Stimulated activated CD8-positive, alpha-beta memory T cell treated with anti-CD3 and anti-CD28 coated beads, Interleukin-15, amount 100 ng/mL, for 24 hours (primary cell): ENCODE measurements around the gene TCIRG1.

Source experiments
- DNase-seq: peaks from one replicate; pipeline ENCODE4 v3.0.0-alpha.2; 2020; ENCODE audit warnings: low read depth

TCIRG1 gene

GRCh38 chr11:68036717-68037239 lies 2.0 kb upstream of the TCIRG1 start:
- no peak for DNase-seq

- DNase-seq: no peak
These were observed 1.2 kb upstream of the TCIRG1 start for GRCh38 chr11:68037411-68038225.

GRCh38 chr11:68038226-68038717 lies 553 bp upstream of the TCIRG1 start:
- DNase-seq: no peak

GRCh38 chr11:68039526-68040086 lies 781 bp downstream of the TCIRG1 start:
- DNase-seq: no peak

DNA sequence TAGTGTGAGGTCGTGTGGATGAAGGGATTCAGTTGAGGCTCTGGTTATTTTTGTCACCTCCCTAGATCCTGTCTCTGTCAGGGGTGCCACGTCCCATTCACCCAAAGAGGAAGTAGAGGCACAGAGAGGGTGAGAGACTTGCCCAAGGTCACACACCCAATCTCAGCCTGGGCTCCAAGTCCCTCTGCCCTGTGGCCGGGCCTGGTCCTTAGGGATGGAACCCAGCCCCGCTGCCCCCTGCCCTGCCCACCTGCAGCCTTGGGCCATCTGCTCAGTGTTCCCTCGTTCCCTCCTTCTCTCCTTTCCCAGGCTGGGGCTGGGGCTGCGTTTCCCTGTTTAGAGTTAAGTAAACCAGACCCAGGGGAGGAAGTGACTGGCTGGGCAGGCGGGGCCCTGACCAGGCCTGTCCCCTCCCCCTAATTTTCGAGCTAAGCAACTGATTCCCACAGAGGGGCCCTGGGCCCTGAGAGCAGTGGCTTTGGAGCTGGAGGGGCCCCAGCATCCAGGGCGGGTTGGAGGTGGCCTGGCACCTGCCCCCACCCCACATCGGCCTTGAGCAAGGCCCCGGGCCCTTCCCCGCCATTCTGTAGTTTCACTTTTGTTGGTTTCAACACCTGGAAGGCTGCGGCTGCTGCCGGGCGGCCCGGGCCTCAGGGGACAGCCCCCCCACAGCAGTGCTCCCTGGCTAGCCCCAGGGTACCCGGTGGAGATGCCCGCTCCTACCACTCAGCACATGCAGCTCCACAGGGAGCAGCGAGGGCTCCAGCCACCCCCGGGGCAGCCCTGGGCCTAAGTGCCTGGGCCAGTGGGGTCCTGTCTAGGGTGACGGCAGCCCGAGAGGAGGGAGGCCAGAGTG lies 1.5 kb downstream of the TCIRG1 start:
- DNase-seq: no peak

- DNase-seq: no peak
These were observed 2.2 kb downstream of the TCIRG1 start for GRCh38 chr11:68040957-68041591.

GRCh38 chr11:68041617-68042218 lies 2.9 kb downstream of the TCIRG1 start:
- no peak for DNase-seq

DNA sequence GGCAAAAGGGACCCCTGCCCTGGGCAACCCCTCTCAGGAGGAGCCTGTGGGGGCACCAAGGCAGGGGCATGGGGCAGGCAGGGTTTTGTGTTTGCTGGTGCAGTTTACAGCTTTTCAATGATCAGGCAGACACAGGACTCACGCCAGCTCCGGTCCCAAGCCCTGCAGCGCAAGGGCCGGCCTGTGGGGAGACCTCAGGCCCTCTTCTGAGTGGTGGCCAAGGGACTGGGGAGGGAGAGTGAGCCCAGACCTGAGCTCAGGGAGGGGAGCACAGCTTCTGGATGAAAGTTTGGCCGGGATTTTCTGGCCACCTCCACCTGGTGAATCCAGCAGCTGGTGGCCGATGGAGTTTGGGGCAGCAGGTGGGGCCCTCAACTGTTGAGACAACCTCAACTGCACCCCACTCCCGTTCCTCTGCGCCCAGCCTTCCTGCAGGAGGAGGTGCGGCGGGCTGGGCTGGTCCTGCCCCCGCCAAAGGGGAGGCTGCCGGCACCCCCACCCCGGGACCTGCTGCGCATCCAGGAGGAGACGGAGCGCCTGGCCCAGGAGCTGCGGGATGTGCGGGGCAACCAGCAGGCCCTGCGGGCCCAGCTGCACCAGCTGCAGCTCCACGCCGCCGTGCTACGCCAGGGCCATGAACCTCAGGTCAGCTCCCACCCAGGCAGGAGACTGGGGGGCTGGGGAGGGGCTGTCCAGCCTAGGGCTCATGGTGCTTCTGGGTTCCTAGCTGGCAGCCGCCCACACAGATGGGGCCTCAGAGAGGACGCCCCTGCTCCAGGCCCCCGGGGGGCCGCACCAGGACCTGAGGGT lies 3.6 kb downstream of the TCIRG1 start:
- DNase-seq: no peak

DNA sequence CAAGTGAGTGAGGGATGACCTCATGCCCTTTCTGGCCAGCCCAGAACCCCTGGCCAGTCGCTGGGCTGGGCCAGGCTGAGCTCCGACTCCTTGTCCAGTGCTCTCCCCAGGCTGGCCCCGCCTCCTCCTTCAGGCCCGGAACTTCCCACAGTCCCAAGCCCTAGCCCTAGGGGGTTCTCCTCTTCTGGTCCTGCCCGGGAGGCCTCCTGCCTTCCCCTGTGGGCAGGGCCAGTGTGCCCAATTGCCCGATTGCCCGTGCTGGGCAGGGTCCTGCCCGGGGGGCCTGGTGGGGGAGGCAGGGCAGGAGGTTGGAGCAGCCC lies 4.2 kb downstream of the TCIRG1 start:
- DNase-seq: no peak

DNA sequence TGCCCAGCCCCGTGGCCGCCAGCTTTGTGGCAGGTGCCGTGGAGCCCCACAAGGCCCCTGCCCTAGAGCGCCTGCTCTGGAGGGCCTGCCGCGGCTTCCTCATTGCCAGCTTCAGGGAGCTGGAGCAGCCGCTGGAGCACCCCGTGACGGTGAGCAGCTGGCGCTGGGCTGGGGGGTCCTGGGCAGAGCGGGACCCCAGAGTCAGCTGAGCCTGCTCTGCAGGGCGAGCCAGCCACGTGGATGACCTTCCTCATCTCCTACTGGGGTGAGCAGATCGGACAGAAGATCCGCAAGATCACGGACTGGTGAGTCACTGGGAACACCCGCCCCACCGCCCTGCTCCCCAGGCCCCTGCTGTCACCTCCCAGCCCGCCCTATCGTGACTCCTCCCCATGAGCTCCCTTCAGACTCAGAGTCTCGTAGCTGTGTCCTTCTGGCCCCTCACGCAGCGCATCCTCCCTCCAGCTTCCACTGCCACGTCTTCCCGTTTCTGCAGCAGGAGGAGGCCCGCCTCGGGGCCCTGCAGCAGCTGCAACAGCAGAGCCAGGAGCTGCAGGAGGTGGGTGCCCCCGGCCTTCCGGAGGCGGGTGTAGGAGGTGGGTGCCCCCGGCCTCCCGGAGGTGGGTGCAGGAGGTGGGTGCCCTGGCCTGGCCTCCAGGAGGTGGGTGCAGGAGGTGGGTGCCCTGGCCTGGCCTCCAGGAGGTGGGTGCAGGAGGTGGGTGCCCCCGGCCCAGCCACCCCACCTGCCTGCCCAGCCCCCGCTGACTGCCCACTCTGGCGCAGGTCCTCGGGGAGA lies 4.7 kb downstream of the TCIRG1 start:
- DNase-seq: no peak

GRCh38 chr11:68044145-68044813 lies 5.5 kb downstream of the TCIRG1 start:
- no peak for DNase-seq

- no peak for DNase-seq
These were observed 6.1 kb downstream of the TCIRG1 start for GRCh38 chr11:68044898-68045351.

DNA sequence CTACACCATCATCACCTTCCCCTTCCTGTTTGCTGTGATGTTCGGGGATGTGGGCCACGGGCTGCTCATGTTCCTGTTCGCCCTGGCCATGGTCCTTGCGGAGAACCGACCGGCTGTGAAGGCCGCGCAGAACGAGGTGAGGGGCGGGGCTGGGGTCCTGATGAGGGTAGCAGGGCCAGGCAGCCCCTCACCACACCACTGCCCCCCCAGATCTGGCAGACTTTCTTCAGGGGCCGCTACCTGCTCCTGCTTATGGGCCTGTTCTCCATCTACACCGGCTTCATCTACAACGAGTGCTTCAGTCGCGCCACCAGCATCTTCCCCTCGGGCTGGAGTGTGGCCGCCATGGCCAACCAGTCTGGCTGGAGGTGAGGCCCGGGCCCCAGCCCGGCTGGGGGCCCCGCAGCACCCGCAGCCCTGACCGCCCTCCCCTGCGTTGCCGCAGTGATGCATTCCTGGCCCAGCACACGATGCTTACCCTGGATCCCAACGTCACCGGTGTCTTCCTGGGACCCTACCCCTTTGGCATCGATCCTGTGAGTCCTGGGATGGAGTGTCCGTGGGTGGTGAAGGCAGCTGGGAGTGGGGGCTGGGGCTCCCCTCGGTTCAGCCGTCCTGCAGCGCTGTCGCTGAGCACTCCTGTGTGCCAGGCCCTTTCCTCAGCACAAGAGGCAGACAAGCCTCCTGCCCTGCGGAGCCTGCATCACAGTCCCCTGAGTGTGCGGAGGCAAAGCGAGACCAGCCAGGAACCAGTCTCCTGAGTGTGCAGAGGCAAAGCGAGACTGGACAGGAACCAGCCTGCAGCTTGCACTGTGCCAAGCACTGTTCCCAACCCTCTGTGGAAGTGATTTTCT lies 8.8 kb downstream of the TCIRG1 start:
- DNase-seq: no peak

DNA sequence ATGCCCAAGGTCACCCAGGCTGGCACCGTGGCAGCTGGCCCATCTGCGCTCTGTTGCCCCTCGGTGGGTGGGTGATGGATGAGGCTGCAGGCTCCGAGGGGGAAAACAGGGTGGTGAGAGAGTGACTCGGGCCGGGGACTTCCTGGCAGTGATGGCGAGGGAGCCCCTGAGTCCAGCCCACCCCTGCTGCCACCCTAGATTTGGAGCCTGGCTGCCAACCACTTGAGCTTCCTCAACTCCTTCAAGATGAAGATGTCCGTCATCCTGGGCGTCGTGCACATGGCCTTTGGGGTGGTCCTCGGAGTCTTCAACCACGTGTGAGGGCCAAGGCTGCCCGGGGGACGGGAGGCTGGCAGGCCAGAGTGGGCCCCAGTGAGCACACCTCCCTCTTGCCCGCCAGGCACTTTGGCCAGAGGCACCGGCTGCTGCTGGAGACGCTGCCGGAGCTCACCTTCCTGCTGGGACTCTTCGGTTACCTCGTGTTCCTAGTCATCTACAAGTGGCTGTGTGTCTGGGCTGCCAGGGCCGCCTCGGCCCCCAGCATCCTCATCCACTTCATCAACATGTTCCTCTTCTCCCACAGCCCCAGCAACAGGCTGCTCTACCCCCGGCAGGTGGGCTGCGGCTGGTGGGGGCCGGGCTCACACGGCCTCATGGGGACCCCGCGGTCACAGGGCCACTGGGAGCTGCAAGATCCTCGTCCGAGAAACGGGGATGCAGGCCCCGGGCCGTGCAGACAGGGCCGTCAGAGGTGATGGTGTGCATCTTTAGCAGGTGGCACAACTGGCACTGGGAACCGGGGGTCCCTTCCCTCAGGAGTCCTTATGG lies 10.1 kb downstream of the TCIRG1 start:
- DNase-seq: no peak

DNA sequence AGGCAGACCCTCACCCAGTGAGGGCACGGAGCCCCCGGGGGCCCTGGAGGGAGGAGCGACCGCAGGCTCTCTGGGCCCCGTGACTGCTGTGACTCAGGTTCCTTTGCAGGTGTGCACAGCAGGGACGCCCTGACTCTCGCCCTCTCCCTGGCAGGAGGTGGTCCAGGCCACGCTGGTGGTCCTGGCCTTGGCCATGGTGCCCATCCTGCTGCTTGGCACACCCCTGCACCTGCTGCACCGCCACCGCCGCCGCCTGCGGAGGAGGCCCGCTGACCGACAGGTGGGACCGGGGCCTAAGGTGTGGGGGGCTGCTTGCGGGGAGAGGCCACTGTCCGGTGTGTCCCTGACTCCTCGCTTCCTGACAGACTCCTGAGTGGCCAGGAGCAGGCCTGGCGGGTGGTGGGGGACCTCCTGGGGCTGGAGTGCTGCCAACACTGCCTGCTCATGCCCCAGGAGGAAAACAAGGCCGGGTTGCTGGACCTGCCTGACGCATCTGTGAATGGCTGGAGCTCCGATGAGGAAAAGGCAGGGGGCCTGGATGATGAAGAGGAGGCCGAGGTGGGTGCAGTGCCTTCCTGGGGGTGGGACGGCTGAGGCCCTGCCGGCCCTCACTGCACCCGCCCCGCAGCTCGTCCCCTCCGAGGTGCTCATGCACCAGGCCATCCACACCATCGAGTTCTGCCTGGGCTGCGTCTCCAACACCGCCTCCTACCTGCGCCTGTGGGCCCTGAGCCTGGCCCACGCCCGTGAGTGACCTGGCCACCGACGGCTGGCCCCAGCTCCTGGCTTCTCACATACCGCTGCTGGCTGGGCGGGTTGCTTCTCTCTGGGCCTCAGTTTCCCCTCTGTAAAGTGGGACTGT lies 10.9 kb downstream of the TCIRG1 start:
- DNase-seq: no peak

DNA sequence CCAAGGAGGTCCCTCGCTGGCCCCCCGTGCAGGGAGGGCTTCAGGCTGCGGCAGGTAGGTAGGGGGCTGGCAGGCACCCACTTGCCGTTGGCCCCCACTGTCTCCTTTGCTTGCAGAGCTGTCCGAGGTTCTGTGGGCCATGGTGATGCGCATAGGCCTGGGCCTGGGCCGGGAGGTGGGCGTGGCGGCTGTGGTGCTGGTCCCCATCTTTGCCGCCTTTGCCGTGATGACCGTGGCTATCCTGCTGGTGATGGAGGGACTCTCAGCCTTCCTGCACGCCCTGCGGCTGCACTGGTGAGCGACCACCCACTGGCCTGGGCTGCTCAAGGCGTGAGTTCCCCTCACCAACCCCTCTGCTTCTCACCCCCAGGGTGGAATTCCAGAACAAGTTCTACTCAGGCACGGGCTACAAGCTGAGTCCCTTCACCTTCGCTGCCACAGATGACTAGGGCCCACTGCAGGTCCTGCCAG lies 11.6 kb downstream of the TCIRG1 start:
- no peak for DNase-seq
